CD4-positive, alpha-beta T cell treated with Interleukin-17A for 4 hours (primary cell): Measurements from ENCODE around the gene EEFSEC.

Experiments used
- DNase-seq: peaks from one replicate; pipeline ENCODE4 v3.0.0-alpha.2; 2020; ENCODE audit warnings: mixed read lengths

Gene EEFSEC

GRCh38 chr3:128185630-128186447 is 32.6 kb downstream of the EEFSEC start:
- no peak for DNase-seq

- DNase-seq, result no peak
Measured at GRCh38 chr3:128187495-128187894, 34.2 kb downstream of the EEFSEC start.

GRCh38 chr3:128188326-128188725 is 35.0 kb downstream of the EEFSEC start:
- DNase-seq, result no peak

- no peak for DNase-seq
Measured at GRCh38 chr3:128188956-128189355, 35.7 kb downstream of the EEFSEC start.

- no peak for DNase-seq
Measured at GRCh38 chr3:128190501-128190900, 37.2 kb downstream of the EEFSEC start.

GRCh38 chr3:128192131-128192530 is 38.9 kb downstream of the EEFSEC start:
- no peak for DNase-seq

GRCh38 chr3:128193168-128193567 is 39.9 kb downstream of the EEFSEC start:
- no peak for DNase-seq

- DNase-seq, result no peak
Measured at GRCh38 chr3:128194843-128195242, 41.6 kb downstream of the EEFSEC start.

GRCh38 chr3:128195369-128195768 is 42.1 kb downstream of the EEFSEC start:
- DNase-seq, result no peak

GRCh38 chr3:128195802-128196201 is 42.5 kb downstream of the EEFSEC start:
- no peak for DNase-seq

- no peak for DNase-seq
Measured at GRCh38 chr3:128196647-128197046, 43.4 kb downstream of the EEFSEC start.

GRCh38 chr3:128197855-128198254 is 44.6 kb downstream of the EEFSEC start:
- no peak for DNase-seq

- no peak for DNase-seq
Measured at GRCh38 chr3:128198313-128198712, 45.0 kb downstream of the EEFSEC start.

GRCh38 chr3:128199110-128199509 is 45.8 kb downstream of the EEFSEC start:
- DNase-seq, result no peak

- no peak for DNase-seq
Measured at GRCh38 chr3:128201158-128201755, 48.0 kb downstream of the EEFSEC start.

GRCh38 chr3:128203169-128203568 is 49.9 kb downstream of the EEFSEC start:
- no peak for DNase-seq

- no peak for DNase-seq
Measured at GRCh38 chr3:128205558-128206145, 52.4 kb downstream of the EEFSEC start.

GRCh38 chr3:128207951-128208350 is 54.7 kb downstream of the EEFSEC start:
- no peak for DNase-seq

GRCh38 chr3:128210711-128211110 is 57.4 kb downstream of the EEFSEC start:
- no peak for DNase-seq

GRCh38 chr3:128214056-128214455 is 60.8 kb downstream of the EEFSEC start:
- DNase-seq, result no peak

- no peak for DNase-seq
Measured at GRCh38 chr3:128215290-128215689, 62.0 kb downstream of the EEFSEC start.

- no peak for DNase-seq
Measured at GRCh38 chr3:128215800-128216495, 62.7 kb downstream of the EEFSEC start.
